Measurements from ENCODE around the gene MLC1.

GRCh38 chr22:50046019-50046415 lies 39.2 kb downstream of the MLC1 start:
- no peak for TF ChIP-seq CTCF (IDR thresholded peaks at IDR 0.05)
- TF ChIP-seq POLR2A (IDR thresholded peaks at IDR 0.05), result no peak

Measured in body of pancreas (tissue), 4 donors.